H1 (cell line): Measurements from ENCODE around the gene CHST4. TPM values are rescaled to one million over a fixed set of nuclear protein-coding genes. Genes with fewer than 3 reads are reported as not detected.

ENCODE experiments used
- CTCF ChIA-PET: fragments of 300-600 bp; sonication (Branson Sonifier 250); formaldehyde crosslinking; loops from one replicate; lab custom pipeline; 2021; ENCODE audit not compliant: partially characterized antibody; lab: Charles Lee
- POLR2A ChIA-PET: fragments of 300-600 bp; sonication (Branson Sonifier 250); formaldehyde crosslinking; loops from one replicate; lab custom pipeline; 2021; ENCODE audit warnings: inconsistent platforms; ENCODE audit not compliant: partially characterized antibody; lab: Charles Lee
- DNase-seq, 2 experiments: peaks; one replicate each; pipeline versions ENCODE4 v3.0.0 to v3.0.0-alpha.2; 2010 to 2022; ENCODE audit warnings: low spot score in 2 of 2, low read depth in 1 of 2, mixed read lengths in 1 of 2
- FAIRE-seq: peaks from 2 replicates; lab custom pipeline; 2011; peaks lifted over from hg19 to GRCh38; lab: Jason Lieb, UNC
- H2AFZ ChIP-seq: 2 replicates; pipeline ENCODE4 v1.8.1; 2012; ENCODE audit warnings: low read length, inconsistent platforms
- H2AK5ac ChIP-seq: 2 replicates; pipeline ENCODE4 v1.6.1; 2013; ENCODE audit warnings: low read depth, low read length
- H2BK120ac ChIP-seq: replicated peaks from 2 replicates; pipeline ENCODE3; 2013; ENCODE audit warnings: low read depth, low read length, inconsistent platforms
- H2BK12ac ChIP-seq: 2 replicates; pipeline ENCODE4 v1.6.1; 2013; ENCODE audit warnings: low read depth, low read length
- H2BK15ac ChIP-seq: 2 replicates; pipeline ENCODE4 v1.6.1; 2013; ENCODE audit warnings: low read length
- H2BK20ac ChIP-seq: 2 replicates; pipeline ENCODE4 v1.6.1; 2013; ENCODE audit warnings: low read length
- H2BK5ac ChIP-seq: 2 replicates; pipeline ENCODE4 v1.6.1; 2013; ENCODE audit warnings: low read depth, low read length
- H3K14ac ChIP-seq: 2 replicates; pipeline ENCODE4 v1.6.1; 2013; ENCODE audit warnings: inconsistent platforms; ENCODE audit not compliant: insufficient read length
- H3K18ac ChIP-seq: 2 replicates; pipeline ENCODE4 v1.6.1; 2013; ENCODE audit warnings: low read length; ENCODE audit errors: extremely low read depth
- H3K23ac ChIP-seq: 2 replicates; pipeline ENCODE4 v1.6.1; 2013; ENCODE audit warnings: inconsistent platforms; ENCODE audit not compliant: insufficient read length
- H3K23me2 ChIP-seq: 2 replicates; pipeline ENCODE4 v1.6.1; 2013; ENCODE audit warnings: low read depth, low read length
- H3K27ac ChIP-seq: 2 replicates; pipeline ENCODE4 v1.6.1; 2011; ENCODE audit warnings: low read depth, low read length, inconsistent platforms
- H3K27me3 ChIP-seq, 4 experiments: replicated peaks in 1 of 4; 1 replicate in 1 of 4; 2 replicates in 3 of 4; pipeline versions ENCODE4 v1.6.1 to v1.8.1; 2011 to 2013; ENCODE audit warnings: low read length in 3 of 4, mild to moderate bottlenecking in 3 of 4, inconsistent platforms in 2 of 4, mixed read lengths in 2 of 4, moderate library complexity in 1 of 4; ENCODE audit not compliant: control insufficient read depth in 3 of 4, insufficient read depth in 3 of 4; ENCODE audit errors: extremely low read depth in 1 of 4
- H3K36me3 ChIP-seq, 4 experiments: 2 replicates each; pipeline versions ENCODE4 v1.6.1 to v1.8.1; 2011 to 2013; ENCODE audit warnings: mild to moderate bottlenecking in 4 of 4, low read length in 3 of 4, moderate library complexity in 2 of 4, control low read depth in 1 of 4, inconsistent platforms in 1 of 4; ENCODE audit not compliant: insufficient read depth in 4 of 4, control insufficient read depth in 2 of 4
- H3K4ac ChIP-seq: replicated peaks from 2 replicates; pipeline ENCODE3; 2013; ENCODE audit warnings: low read length, low read depth, mixed read lengths, inconsistent platforms; ENCODE audit not compliant: insufficient read length
- H3K4me1 ChIP-seq, 4 experiments: replicated peaks in 1 of 4; 1 replicate in 1 of 4; 2 replicates in 3 of 4; pipeline versions ENCODE4 v1.6.1 to v1.8.1; 2011 to 2013; ENCODE audit warnings: low read length in 3 of 4, inconsistent platforms in 2 of 4, mixed read lengths in 1 of 4; ENCODE audit not compliant: insufficient read depth in 4 of 4, control insufficient read depth in 3 of 4
- H3K4me2 ChIP-seq, 2 experiments: 2 replicates each; pipeline versions ENCODE4 v1.6.1 to v1.8.1; 2011 to 2013; ENCODE audit warnings: low read depth in 2 of 2, low read length in 2 of 2, control low read depth in 1 of 2, inconsistent platforms in 1 of 2, mild to moderate bottlenecking in 1 of 2; ENCODE audit not compliant: insufficient read depth in 1 of 2
- H3K4me3 ChIP-seq, 4 experiments: fragments of 200-600, 300-600 bp in 1 of 4; sonication (generic), shearing (Covaris generic), sonication (Bioruptor Twin) in 1 of 4; 2 replicates each; pipeline versions ENCODE4 v1.5.1 to v1.8.1; 2011 to 2016; ENCODE audit warnings: low read length in 4 of 4, low read depth in 3 of 4, control low read depth in 2 of 4, inconsistent platforms in 2 of 4, mild to moderate bottlenecking in 2 of 4, mixed read lengths in 1 of 4, moderate library complexity in 1 of 4; ENCODE audit not compliant: insufficient read depth in 2 of 4; ENCODE audit errors: extremely low read depth in 1 of 4
- H3K56ac ChIP-seq: replicated peaks from 2 replicates; pipeline ENCODE3; 2013; ENCODE audit warnings: low read depth, mild to moderate bottlenecking, mixed read lengths, low read length, inconsistent platforms; ENCODE audit not compliant: insufficient read length
- H3K79me1 ChIP-seq: 2 replicates; pipeline ENCODE4 v1.6.1; 2013; ENCODE audit warnings: low read depth, low read length, control low read depth
- H3K79me2 ChIP-seq, 2 experiments: 2 replicates each; pipeline versions ENCODE4 v1.6.1 to v1.8.1; 2012 to 2013; ENCODE audit warnings: low read length in 2 of 2, mild to moderate bottlenecking in 2 of 2, inconsistent platforms in 1 of 2; ENCODE audit not compliant: insufficient read depth in 2 of 2, control insufficient read depth in 1 of 2
- H3K9ac ChIP-seq, 4 experiments: replicated peaks in 1 of 4; 1 replicate in 1 of 4; 2 replicates in 3 of 4; pipeline versions ENCODE4 v1.6.1 to v1.8.1; 2011 to 2013; ENCODE audit warnings: low read depth in 3 of 4, low read length in 3 of 4, control low read depth in 2 of 4, mild to moderate bottlenecking in 2 of 4, moderate library complexity in 2 of 4, inconsistent platforms in 1 of 4; ENCODE audit errors: extremely low read depth in 1 of 4
- H3K9me3 ChIP-seq, 2 experiments: 2 replicates each; pipeline versions ENCODE4 v1.6.1 to v1.8.1; 2012 to 2013; ENCODE audit warnings: mild to moderate bottlenecking in 2 of 2, moderate library complexity in 2 of 2, control low read depth in 1 of 2, inconsistent platforms in 1 of 2, low read depth in 1 of 2, low read length in 1 of 2, mixed read lengths in 1 of 2; ENCODE audit not compliant: insufficient read depth in 2 of 2
- H4K20me1 ChIP-seq, 2 experiments: replicated peaks in 1 of 2; 2 replicates each; pipeline versions ENCODE3 to v1.8.1; 2011 to 2013; ENCODE audit warnings: inconsistent platforms in 2 of 2, low read length in 2 of 2, mild to moderate bottlenecking in 1 of 2; ENCODE audit not compliant: insufficient read depth in 2 of 2, control insufficient read depth in 1 of 2
- H4K5ac ChIP-seq: 2 replicates; pipeline ENCODE4 v1.6.1; 2013; ENCODE audit warnings: low read length, low read depth, mixed read lengths, inconsistent platforms; ENCODE audit not compliant: insufficient read length
- H4K8ac ChIP-seq: 2 replicates; pipeline ENCODE4 v1.8.0; 2013; ENCODE audit warnings: mild to moderate bottlenecking, moderate library complexity, low read length, inconsistent platforms; ENCODE audit not compliant: insufficient read depth; ENCODE audit errors: extremely low read depth
- H4K91ac ChIP-seq: replicated peaks from 2 replicates; pipeline ENCODE3; 2013; ENCODE audit warnings: low read length, mixed read lengths, inconsistent platforms; ENCODE audit not compliant: insufficient read length
- RAD21 ChIP-seq, 2 experiments: IDR thresholded peaks in 1 of 2; conservative IDR thresholded peaks in 1 of 2; 2 replicates each; pipeline ENCODE4 v1.6.1; 2011; ENCODE audit warnings: low read depth in 2 of 2, low read length in 2 of 2, improper control_type of control experiment in 1 of 2, inconsistent platforms in 1 of 2, mild to moderate bottlenecking in 1 of 2, moderate library complexity in 1 of 2
- SIN3A ChIP-seq, 2 experiments: IDR thresholded peaks in 1 of 2; conservative IDR thresholded peaks in 1 of 2; 2 replicates each; pipeline ENCODE4 v1.6.1; 2011 to 2012; ENCODE audit warnings: low read length in 2 of 2, improper control_type of control experiment in 1 of 2, low read depth in 1 of 2, mild to moderate bottlenecking in 1 of 2
- WGBS, 2 experiments: shearing (Covaris generic) in 1 of 2; methylation state at CpG; one replicate each; pipeline versions ENCODE4 v1.1.6 to v1.1.7; 2013 to 2015; ENCODE audit warnings: low lambda C conversion rate in 2 of 2, mixed read lengths in 2 of 2, inconsistent platforms in 1 of 2, low coverage in 1 of 2, missing lambda C conversion rate in 1 of 2; ENCODE audit not compliant: insufficient replicate concordance in 2 of 2, insufficient coverage in 1 of 2, insufficient read length in 1 of 2; ENCODE audit errors: extremely low coverage in 1 of 2, missing lambda C conversion rate in 1 of 2; 5-methylcytosine and 5-hydroxymethylcytosine counted together
- polyA plus RNA-seq, 7 experiments: library from polyadenylated mRNA; depleted of rRNA in 3 of 7; stranded (reverse) in 5 of 7; unstranded in 2 of 7; fragments of >200 nt in 5 of 7; fragments of 200-250 nt in 2 of 7; gene quantifications; 1 replicate in 5 of 7; 2 replicates in 1 of 7; 4 replicates in 1 of 7; pipeline versions ENCODE4 v1.2.1 to v1.2.3, GENCODE V29; 2011 to 2013; ENCODE audit warnings: missing spikeins in 2 of 7, mixed read lengths in 2 of 7
- total RNA-seq: library from RNA; stranded (reverse); fragmentation: NEBNext Ultra II Directional; extraction: Animal tissue kit (Norgen Biotek cat#: 25700); gene quantifications from 2 replicates; pipeline ENCODE4 v1.2.1, GENCODE V29; 2021
- TF ChIP-seq, protein P1 (sequence below), 3 experiments: IDR thresholded peaks; 1 replicate in 2 of 3; 2 replicates in 1 of 3; pipeline versions ENCODE4 v1.5.1 to v1.6.1; 2011; ENCODE audit warnings: low read length in 3 of 3, mild to moderate bottlenecking in 3 of 3, inconsistent platforms in 2 of 3, low read depth in 1 of 3, moderate library complexity in 1 of 3; ENCODE audit not compliant: insufficient read depth in 1 of 3; ENCODE audit errors: control extremely low read depth in 1 of 3

CHST4 gene
- total and polyA plus RNA-seq, 2 of the 8 experiments (the other 6 are each of a cell fraction or from before 2014, with no cell fraction given) = 12.1 to 14.6 TPM

- no peaks in the 10 kb centered on the region for H4K20me1 ChIP-seq
- H3K4me2 ChIP-seq = no peak overlapping the region
- FAIRE-seq = peak; percentile 68
- H3K9me3 ChIP-seq = no peaks in the 10 kb centered on the region
- H3K27ac ChIP-seq = no peak overlapping the region
- no peaks in the 10 kb centered on the region for H3K79me1 ChIP-seq
- no peak overlapping the region for H3K56ac ChIP-seq
- no peak overlapping the region for H2BK12ac ChIP-seq
- no peak overlapping the region for H3K23ac ChIP-seq
- H3K18ac ChIP-seq = no peak overlapping the region
- H3K79me2 ChIP-seq = no peaks in the 10 kb centered on the region
- no peak overlapping the region for H2BK15ac ChIP-seq
- H3K4me1 ChIP-seq = no peaks in the 10 kb centered on the region
- H2BK5ac ChIP-seq = no peak overlapping the region
- no peak overlapping the region for H2AFZ ChIP-seq
- no peak overlapping the region for H3K14ac ChIP-seq
- H4K8ac ChIP-seq = no peak overlapping the region
- no peak overlapping the region for H2BK20ac ChIP-seq
- 50% methylated on average over 3 of the region's 3 CpGs; no CpG with 5 or more reads in 1 of the 2 experiments for WGBS, 2 experiments
- no peak overlapping the region for H4K91ac ChIP-seq
- H3K27me3 ChIP-seq = no peaks in the 10 kb centered on the region
- H3K4me3 ChIP-seq = no peak overlapping the region
- no peak overlapping the region for H3K9ac ChIP-seq
- POLR2A ChIA-PET = interaction anchor here (0.9 to 1.8 kb wide), 4 partner anchors 8 to 17 kb away, joined by 3 to 6 read pairs (median 4); partner anchors contain the start of gene ZNF23
- no peak overlapping the region for H3K4ac ChIP-seq
- TF ChIP-seq, protein P1, sequence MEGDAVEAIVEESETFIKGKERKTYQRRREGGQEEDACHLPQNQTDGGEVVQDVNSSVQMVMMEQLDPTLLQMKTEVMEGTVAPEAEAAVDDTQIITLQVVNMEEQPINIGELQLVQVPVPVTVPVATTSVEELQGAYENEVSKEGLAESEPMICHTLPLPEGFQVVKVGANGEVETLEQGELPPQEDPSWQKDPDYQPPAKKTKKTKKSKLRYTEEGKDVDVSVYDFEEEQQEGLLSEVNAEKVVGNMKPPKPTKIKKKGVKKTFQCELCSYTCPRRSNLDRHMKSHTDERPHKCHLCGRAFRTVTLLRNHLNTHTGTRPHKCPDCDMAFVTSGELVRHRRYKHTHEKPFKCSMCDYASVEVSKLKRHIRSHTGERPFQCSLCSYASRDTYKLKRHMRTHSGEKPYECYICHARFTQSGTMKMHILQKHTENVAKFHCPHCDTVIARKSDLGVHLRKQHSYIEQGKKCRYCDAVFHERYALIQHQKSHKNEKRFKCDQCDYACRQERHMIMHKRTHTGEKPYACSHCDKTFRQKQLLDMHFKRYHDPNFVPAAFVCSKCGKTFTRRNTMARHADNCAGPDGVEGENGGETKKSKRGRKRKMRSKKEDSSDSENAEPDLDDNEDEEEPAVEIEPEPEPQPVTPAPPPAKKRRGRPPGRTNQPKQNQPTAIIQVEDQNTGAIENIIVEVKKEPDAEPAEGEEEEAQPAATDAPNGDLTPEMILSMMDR (IDR thresholded peaks at IDR 0.05; ENCODE audit: control extremely low read depth in 1 of 3, insufficient read depth in 1 of 3, low read depth in 1 of 3, low read length in 3 of 3) = peak; percentile 60 to 83 (median 82)
- TF ChIP-seq RAD21 (IDR thresholded peaks at IDR 0.05 in 1 of 2, conservative IDR thresholded peaks at IDR 0.05 in 1 of 2; ENCODE audit: low read depth in 2 of 2, low read length in 2 of 2) = peak; percentile 72 to 82
- no peak for TF ChIP-seq SIN3A (conservative IDR thresholded peaks at IDR 0.05 in 1 of 2, IDR thresholded peaks at IDR 0.05 in 1 of 2; ENCODE audit: low read depth in 1 of 2, low read length in 2 of 2)
- TF ChIP-seq, all 59 proteins: peak for 2
- Histone ChIP-seq H2BK120ac (no peak overlapping the region), H3K36me3 (peaks cover 0 to 2% (median 2%) of the 10 kb centered on the region in 4 experiments; a peak in 2 of 8 replicates), H2AK5ac (no peak overlapping the region), H3K23me2 (peaks cover 2% of the 10 kb centered on the region; the same call in 1 of the 2 replicates), H4K5ac (no peak overlapping the region)
- DNase-seq = no peak
- CTCF ChIA-PET = interaction anchor here (0.6 to 4.0 kb wide), 31 partner anchors 11 to 1674 kb away, joined by 3 to 50 read pairs (median 4); partner anchors contain the start of genes ZNF19 and ZNF23
Measured at GRCh38 chr16:71479420-71479819, 46.8 kb upstream of the CHST4 start.
